Activated T-helper 1 cell treated with anti-CD3 and anti-CD28 coated beads, Interleukin-12 subunit alpha, Interleukin-12 subunit beta, Interleukin-2, Interleukin-4 antibody, amounts not matched to agents 30 ng/mL and 10 ng/mL and 1 ng/mL, durations not matched to agents 14 hours and 24 hours and 36 hours (primary cell): ENCODE results near the gene FRMPD4. TPM values are rescaled to one million over a fixed set of nuclear protein-coding genes. Genes with fewer than 3 reads are reported as not detected.
"Not testable (repeated sequence)": the region's sequence is repeated elsewhere in the genome, so short reads cannot be mapped to it uniquely, and the experiment has no call there.

Experiments used
- DNase-seq: peaks from one replicate; pipeline ENCODE4 v3.0.0; 2021; ENCODE audit warnings: low spot score
- H3K27ac Mint-ChIP-seq: one replicate; pipeline ENCODE4 v1.8.0; 2021; ENCODE audit warnings: mild to moderate bottlenecking, mixed read lengths
- H3K27me3 Mint-ChIP-seq: one replicate; pipeline ENCODE4 v1.8.0; 2022; ENCODE audit warnings: mild to moderate bottlenecking, moderate library complexity, mixed read lengths; ENCODE audit not compliant: insufficient read depth
- H3K36me3 Mint-ChIP-seq: one replicate; pipeline ENCODE4 v1.8.0; 2021; ENCODE audit warnings: low read depth, mixed read lengths
- H3K4me1 Mint-ChIP-seq: one replicate; pipeline ENCODE4 v1.8.0; 2021; ENCODE audit warnings: low read depth, mixed read lengths
- H3K4me3 Mint-ChIP-seq: one replicate; pipeline ENCODE4 v1.8.0; 2021; ENCODE audit warnings: mild to moderate bottlenecking, moderate library complexity, mixed read lengths
- H3K9me3 Mint-ChIP-seq: one replicate; pipeline ENCODE4 v1.8.0; 2021; ENCODE audit warnings: mixed read lengths
- intact Hi-C: fragments of 100-400 bp; cut with micrococcal nuclease; formaldehyde crosslinking; loops from one replicate; pipeline ENCODE4 v1.15.1; 2024
- total RNA-seq: library from RNA; stranded (reverse); gene quantifications from 2 replicates; pipeline ENCODE4 v1.2.3, GENCODE V29; 2022

Gene FRMPD4
- total RNA-seq, 1 donor from 2014 or later = not detected

DNA sequence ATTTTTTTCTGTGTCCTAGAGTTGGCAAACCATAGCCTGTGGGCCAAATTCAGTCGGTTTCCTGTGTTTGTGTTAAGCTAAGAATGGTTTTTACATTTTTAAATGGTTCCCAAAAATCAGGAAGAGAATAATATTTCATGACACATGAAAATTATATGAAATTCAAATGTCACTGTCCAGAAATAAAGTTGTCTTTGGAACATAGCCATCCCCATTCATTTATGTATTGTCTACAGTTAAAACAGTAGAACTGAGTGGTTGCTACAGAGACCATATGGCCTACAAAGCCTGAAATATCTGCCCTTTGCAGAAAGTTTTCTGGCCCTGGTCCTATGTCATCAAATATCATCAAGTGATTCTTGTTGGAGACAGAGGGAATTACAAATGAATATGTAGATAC lies 15.5 kb downstream of the FRMPD4 start:
- DNase-seq = no peak
- intact Hi-C loops = no loop called here
- H3K27ac Mint-ChIP-seq = no peak overlapping the region
- H3K9me3 Mint-ChIP-seq = no peaks in the 10 kb centered on the region
- no peak overlapping the region for H3K4me3 Mint-ChIP-seq
- H3K27me3 Mint-ChIP-seq = peaks cover 3% of the 10 kb centered on the region
- H3K36me3 Mint-ChIP-seq = no peaks in the 10 kb centered on the region
- H3K4me1 Mint-ChIP-seq = no peaks in the 10 kb centered on the region

DNA sequence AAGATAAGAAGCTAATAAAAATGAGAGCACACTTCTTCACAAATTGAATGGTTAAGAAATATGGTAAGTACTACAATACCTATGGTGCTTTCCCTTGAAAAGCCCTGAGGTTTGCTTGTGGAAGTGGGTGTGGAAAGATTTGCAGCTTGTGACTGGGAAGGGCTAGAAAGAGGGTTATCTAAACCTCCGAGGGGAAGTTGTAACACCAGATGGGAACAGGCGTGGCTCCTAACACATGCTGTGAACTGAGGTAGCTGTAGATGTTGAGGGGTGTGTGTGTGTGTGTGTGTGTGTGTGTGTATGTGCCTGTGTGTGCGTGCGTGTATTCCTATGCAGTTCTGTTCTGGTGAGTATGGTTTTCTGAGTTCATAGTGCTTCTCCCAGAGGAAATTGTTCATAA lies 21.5 kb downstream of the FRMPD4 start:
- no peak for DNase-seq
- intact Hi-C loops = no loop called here
- H3K27ac Mint-ChIP-seq = no peak overlapping the region

DNA sequence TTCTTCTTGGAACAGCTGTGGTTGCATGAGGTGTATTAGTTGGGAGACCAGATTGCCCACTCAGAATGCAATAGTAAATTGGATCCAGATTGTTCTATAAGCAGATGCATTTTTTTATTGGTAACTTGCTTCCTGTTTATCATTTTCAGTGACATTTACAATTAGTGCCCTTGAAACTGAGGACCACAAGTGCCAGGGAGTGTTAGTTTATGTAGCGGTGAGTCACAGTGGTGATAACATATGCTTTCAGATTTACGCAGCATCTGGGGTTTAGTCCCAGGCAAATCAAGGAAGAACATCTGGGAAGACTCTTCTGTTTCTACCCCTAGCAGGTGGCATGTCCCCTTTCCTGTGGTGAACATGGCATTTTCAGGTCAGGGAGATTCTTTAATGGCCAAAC lies 24.1 kb downstream of the FRMPD4 start:
- Mint-ChIP-seq H3K4me1 (no peaks in the 10 kb centered on the region), H3K36me3 (no peaks in the 10 kb centered on the region), H3K4me3 (no peak overlapping the region), H3K9me3 (no peaks in the 10 kb centered on the region), H3K27me3 (no peaks in the 10 kb centered on the region), H3K27ac (no peak overlapping the region)
- intact Hi-C loops = no loop called here
- no peak for DNase-seq

More for the DNA sequence above, 21.5 kb downstream of the FRMPD4 start:
- Mint-ChIP-seq H3K4me1 (no peaks in the 10 kb centered on the region), H3K36me3 (no peaks in the 10 kb centered on the region), H3K9me3 (no peaks in the 10 kb centered on the region), H3K4me3 (no peak overlapping the region), H3K27me3 (no peaks in the 10 kb centered on the region)

DNA sequence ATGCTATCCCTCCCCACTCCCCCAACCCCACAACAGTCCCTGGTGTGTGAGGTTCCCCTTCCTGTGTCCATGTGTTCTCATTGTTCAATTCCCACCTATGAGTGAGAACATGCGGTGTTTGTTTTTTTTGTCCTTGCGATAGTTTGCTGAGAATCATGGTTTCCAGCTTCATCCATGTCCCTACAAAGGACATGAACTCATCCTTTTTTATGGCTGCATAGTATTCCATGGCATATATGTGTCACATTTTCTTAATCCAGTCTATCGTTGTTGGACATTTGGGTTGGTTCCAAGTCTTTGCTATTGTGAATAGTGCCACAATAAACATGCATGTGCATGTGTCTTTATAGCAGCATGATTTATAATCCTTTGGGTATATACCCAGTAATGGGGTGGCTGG lies 25.9 kb downstream of the FRMPD4 start:
- DNase-seq, H3K36me3 Mint-ChIP-seq, H3K27ac Mint-ChIP-seq, H3K9me3 Mint-ChIP-seq, intact Hi-C loops, H3K27me3 Mint-ChIP-seq, H3K4me1 Mint-ChIP-seq, H3K4me3 Mint-ChIP-seq: not testable (repeated sequence)

DNA sequence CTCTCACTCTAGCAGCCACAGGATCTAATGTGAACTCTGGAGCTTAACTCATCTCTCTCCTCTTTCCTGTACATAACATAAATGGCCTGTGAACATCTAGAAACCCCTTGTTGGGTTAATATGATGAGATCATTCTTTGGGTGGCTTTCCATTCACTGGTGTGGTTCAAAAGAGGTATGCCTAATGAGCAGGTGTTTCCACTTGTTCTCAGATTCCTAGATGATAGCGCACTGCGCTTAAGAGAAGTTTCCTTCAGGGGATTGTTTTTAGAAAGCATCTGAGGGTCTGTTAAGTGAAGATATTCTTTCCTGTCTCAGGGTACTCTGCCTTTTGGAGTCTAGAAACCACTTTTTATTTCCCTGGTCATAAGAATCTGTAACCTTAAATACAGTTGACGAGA lies 32.5 kb downstream of the FRMPD4 start:
- intact Hi-C loops = no loop called here
- no peak overlapping the region for H3K4me3 Mint-ChIP-seq
- no peaks in the 10 kb centered on the region for H3K27me3 Mint-ChIP-seq
- no peak overlapping the region for H3K27ac Mint-ChIP-seq
- H3K4me1 Mint-ChIP-seq = no peaks in the 10 kb centered on the region
- H3K9me3 Mint-ChIP-seq = no peaks in the 10 kb centered on the region
- no peak for DNase-seq
- H3K36me3 Mint-ChIP-seq = no peaks in the 10 kb centered on the region

DNA sequence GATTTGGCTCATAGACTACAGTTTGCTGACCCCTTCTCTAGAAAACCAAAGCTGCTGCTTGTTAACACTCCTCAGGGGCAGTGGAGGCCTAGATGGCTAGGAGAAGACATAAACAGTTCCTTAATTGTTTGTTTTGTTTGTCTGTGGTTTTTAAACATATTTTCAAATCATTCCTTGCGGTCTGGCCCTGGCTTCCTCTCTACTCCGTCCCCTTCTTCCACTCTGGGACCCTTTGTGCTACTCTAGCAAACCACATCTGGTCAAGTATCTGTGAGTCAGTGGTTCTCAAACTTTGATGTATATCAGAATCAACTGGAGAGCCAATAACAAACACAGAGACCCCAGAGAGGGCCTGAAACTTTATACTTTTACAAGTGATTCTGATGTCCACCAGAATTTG lies 36.1 kb downstream of the FRMPD4 start:
- Mint-ChIP-seq H3K4me3 (no peak overlapping the region), H3K4me1 (no peaks in the 10 kb centered on the region), H3K9me3 (no peaks in the 10 kb centered on the region), H3K27me3 (no peaks in the 10 kb centered on the region), H3K36me3 (no peaks in the 10 kb centered on the region), H3K27ac (no peak overlapping the region)
- intact Hi-C loops = no loop called here
- DNase-seq = no peak

DNA sequence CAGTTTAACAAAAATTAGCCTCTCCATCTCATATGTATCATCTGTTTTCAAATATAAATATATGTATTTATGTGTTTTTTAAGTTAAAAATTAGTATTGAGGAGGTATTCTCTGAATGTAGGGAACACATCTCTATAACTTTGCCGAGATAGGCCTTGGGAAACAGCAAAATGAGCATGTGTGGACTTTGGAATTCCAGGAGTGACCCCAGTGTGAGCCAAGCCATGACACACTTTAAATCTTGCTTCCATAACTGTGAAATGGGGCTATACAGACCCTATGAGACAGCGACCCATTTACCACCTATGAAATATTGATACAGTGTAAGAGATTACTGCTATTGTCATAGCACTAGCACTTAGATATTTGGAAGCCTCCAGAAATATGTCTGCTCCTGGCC lies 58.8 kb downstream of the FRMPD4 start:
- Mint-ChIP-seq H3K4me3 (no peak overlapping the region), H3K27me3 (peaks cover 2% of the 10 kb centered on the region), H3K9me3 (no peaks in the 10 kb centered on the region), H3K27ac (no peak overlapping the region), H3K4me1 (no peaks in the 10 kb centered on the region), H3K36me3 (no peaks in the 10 kb centered on the region)
- no peak for DNase-seq
- intact Hi-C loops = no loop called here

DNA sequence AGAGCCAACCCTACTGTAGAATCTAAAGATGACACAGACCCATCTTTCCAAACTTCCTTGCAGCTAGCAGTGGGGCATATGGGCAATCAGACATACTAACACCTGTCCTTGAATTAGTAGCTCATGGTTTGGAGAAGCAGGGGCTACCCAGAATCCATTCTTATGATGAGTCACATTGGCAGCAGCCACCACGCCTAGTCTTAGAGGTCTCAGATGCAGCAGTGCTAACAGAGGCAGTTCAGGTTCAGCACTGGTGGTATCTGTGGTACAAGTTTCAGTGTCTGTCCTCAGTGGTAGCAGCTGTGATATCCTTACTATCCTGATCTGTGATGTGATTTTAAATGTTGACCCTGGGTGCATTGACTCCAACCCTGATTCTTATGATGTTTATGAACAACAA lies 68.1 kb downstream of the FRMPD4 start:
- no peaks in the 10 kb centered on the region for H3K36me3 Mint-ChIP-seq
- no peak overlapping the region for H3K27ac Mint-ChIP-seq
- H3K4me3 Mint-ChIP-seq = no peak overlapping the region
- no peaks in the 10 kb centered on the region for H3K4me1 Mint-ChIP-seq
- H3K27me3 Mint-ChIP-seq = peaks cover 4% of the 10 kb centered on the region
- no peak for DNase-seq
- H3K9me3 Mint-ChIP-seq = no peaks in the 10 kb centered on the region
- intact Hi-C loops = no loop called here

DNA sequence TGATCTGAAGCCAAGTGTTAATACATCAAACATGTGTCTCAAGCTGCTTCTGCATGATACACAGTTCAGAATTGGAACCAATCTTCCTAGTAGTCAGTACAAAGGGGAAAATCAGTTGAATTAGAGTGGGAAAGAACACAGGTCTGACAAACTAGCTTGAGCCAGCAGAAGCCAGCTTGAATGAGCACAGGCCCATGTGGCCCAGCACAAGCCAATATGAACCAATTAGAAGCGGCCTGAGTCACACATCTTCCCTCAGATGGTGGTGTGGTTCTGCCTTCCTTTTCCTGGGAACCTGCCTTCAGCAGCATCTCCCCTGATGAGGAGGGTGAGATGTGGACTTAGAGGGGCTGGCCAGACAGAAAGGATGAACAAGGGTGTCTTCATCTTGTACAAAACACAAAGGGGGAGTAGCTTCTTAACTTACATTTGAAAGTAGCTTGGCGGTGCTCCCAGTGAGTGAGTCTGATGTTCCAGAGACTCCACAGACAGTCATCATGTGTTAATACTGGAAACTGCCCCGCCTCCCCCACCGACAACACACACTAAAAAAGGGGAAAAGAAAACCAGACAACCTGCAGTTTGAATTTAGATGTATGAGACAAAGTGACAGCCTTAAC lies 72.0 kb downstream of the FRMPD4 start:
- Mint-ChIP-seq H3K4me1 (no peaks in the 10 kb centered on the region), H3K27me3 (peaks cover 3% of the 10 kb centered on the region), H3K36me3 (no peaks in the 10 kb centered on the region), H3K4me3 (no peak overlapping the region), H3K9me3 (no peaks in the 10 kb centered on the region), H3K27ac (no peak overlapping the region)
- intact Hi-C loops = no loop called here
- DNase-seq = no peak

DNA sequence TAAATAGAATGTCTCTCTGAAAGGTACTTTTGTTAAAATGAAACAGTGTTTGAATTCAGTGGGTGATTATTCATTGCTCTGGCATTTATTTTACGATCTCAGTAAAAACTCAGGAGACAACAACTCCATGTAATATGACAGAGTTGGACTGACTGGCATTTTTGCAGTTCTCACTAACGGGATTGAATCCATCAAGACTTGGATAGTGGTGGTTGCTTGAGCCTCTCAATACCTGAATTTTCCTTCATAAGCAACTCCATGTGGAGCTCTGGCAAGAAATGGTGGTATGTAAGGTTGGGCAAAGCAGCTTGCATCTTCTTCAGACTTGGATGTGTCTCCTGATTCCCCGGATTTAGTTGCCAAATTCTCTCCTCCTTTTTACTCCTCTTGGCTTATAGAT lies 72.7 kb downstream of the FRMPD4 start:
- peaks cover 3% of the 10 kb centered on the region for H3K27me3 Mint-ChIP-seq
- H3K36me3 Mint-ChIP-seq = no peaks in the 10 kb centered on the region
- no peaks in the 10 kb centered on the region for H3K9me3 Mint-ChIP-seq
- intact Hi-C loops = no loop called here
- no peak overlapping the region for H3K4me3 Mint-ChIP-seq
- H3K27ac Mint-ChIP-seq = no peak overlapping the region
- DNase-seq = no peak
- no peaks in the 10 kb centered on the region for H3K4me1 Mint-ChIP-seq

DNA sequence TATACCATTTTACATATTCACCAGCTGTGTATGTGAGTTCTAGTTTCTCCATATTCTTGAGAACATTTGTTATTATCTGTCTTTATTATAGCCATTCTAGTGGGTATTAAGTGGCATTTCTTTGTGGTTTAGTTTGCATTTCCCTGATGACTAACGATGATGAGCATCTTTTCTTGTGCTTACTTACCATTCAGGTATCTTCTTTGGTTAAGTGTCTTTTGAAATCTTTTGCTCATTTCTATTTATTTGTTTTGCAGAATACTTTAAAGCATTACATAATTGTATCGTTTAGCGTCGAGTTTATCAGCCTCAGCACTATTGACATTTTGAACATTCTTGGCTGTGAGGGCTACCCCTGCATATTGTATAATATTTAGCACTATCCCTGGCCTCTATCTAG lies 85.4 kb downstream of the FRMPD4 start:
- H3K27ac Mint-ChIP-seq = no peak overlapping the region
- no peak for DNase-seq
- H3K9me3 Mint-ChIP-seq = no peaks in the 10 kb centered on the region
- H3K4me1 Mint-ChIP-seq = no peaks in the 10 kb centered on the region
- H3K4me3 Mint-ChIP-seq = no peak overlapping the region
- H3K36me3 Mint-ChIP-seq = no peaks in the 10 kb centered on the region
- intact Hi-C loops = no loop called here
- no peaks in the 10 kb centered on the region for H3K27me3 Mint-ChIP-seq

DNA sequence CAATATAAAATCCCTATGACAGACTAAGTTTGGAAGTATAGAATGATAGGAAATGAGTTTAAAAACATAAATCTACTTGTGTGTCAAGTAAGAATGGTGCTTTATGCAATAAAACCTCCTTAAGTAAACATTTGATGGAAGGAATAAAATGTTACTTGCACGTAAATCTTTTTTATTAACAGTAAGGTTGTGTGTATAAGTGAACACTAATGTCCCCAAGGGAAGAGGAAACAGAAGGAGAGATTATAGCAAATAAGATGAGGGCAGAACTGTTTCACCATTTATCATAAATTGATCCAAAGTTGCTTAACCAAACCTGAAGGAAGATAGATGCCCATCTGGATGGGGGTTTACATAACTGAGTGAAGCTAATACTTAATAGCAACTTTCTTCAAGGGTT lies 86.8 kb downstream of the FRMPD4 start:
- Mint-ChIP-seq H3K27ac (no peak overlapping the region), H3K36me3 (no peaks in the 10 kb centered on the region), H3K4me1 (no peaks in the 10 kb centered on the region), H3K4me3 (no peak overlapping the region), H3K9me3 (no peaks in the 10 kb centered on the region), H3K27me3 (no peaks in the 10 kb centered on the region)
- no peak for DNase-seq
- intact Hi-C loops = no loop called here

DNA sequence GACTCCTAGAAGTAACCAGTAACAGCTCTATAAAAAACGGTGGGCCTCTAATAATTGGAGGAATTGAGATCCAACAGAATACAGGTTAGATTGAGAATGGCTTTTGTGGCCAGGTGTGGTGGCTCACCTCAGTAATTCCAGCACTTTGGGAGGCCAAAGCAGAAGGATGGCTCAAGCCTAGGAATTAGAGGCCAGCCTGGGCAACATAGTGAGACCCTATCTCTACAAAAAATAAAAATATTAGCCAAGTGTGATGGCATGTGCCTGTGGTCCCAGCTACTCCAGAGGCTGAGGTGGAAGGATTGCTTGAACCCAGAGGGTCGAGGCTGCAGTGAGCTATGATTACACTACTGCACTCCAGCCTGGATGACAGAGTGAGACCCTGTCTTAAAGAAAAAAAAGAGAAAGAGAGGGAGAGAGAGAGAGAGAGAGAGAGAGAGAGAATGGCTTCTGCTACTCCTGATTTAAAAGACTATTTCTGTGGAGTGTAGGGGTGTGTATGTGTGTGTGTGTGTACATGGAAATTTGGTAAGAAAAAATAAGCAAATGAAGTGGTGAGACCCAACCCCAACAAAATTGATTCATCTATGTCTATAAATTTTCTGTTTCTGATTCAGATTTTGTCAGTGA lies 89.3 kb downstream of the FRMPD4 start:
- Mint-ChIP-seq H3K4me3 (no peak overlapping the region), H3K36me3 (no peaks in the 10 kb centered on the region), H3K9me3 (no peaks in the 10 kb centered on the region), H3K4me1 (no peaks in the 10 kb centered on the region), H3K27me3 (no peaks in the 10 kb centered on the region), H3K27ac (no peak overlapping the region)
- no peak for DNase-seq
- intact Hi-C loops = no loop called here

DNA sequence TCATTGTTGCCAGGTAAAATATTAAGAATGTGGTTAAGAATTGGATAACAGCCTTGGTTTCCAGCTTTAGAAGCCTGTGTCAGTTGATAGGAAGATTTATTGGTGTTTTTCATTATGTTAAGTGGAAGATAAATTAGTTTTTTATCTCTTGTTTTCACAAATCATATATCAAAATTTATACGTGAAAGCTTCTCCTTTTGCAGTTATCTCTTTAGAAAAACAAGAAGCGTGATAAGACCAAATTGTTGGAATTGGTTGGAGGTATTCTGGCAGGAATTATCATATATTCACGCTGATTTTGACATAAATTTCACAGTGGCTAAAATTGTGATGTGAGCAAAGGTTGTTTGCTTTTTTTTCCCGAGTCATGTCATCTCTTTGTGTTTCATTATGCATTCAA lies 90.6 kb downstream of the FRMPD4 start:
- Mint-ChIP-seq H3K36me3 (no peaks in the 10 kb centered on the region), H3K27ac (no peak overlapping the region), H3K4me3 (no peak overlapping the region), H3K27me3 (no peaks in the 10 kb centered on the region), H3K4me1 (no peaks in the 10 kb centered on the region), H3K9me3 (no peaks in the 10 kb centered on the region)
- intact Hi-C loops = no loop called here
- DNase-seq = no peak
